GM10847 (cell line): Measurements from ENCODE around the gene SRGAP3.

Experiments
- POLR2A ChIP-seq: IDR thresholded peaks from 2 replicates; pipeline ENCODE4 v1.6.1; 2011; ENCODE audit not compliant: insufficient read length; ENCODE audit errors: extremely low read depth

The SRGAP3 gene

GRCh38 chr3:8981700-8982099 lies 267.7 kb downstream of the SRGAP3 start:
- TF ChIP-seq POLR2A, result no peak

GRCh38 chr3:8981296-8981695 lies 268.1 kb downstream of the SRGAP3 start:
- TF ChIP-seq POLR2A, result no peak

- no peak for TF ChIP-seq POLR2A
These were observed 268.6 kb downstream of the SRGAP3 start for GRCh38 chr3:8980756-8981257.

GRCh38 chr3:8979262-8979661 lies 270.2 kb downstream of the SRGAP3 start:
- no peak for TF ChIP-seq POLR2A

- no peak for TF ChIP-seq POLR2A
These were observed 270.9 kb downstream of the SRGAP3 start for GRCh38 chr3:8978551-8978950.

GRCh38 chr3:8976540-8977182 lies 272.8 kb downstream of the SRGAP3 start:
- TF ChIP-seq POLR2A, result no peak

GRCh38 chr3:8975081-8976020 lies 274.1 kb downstream of the SRGAP3 start:
- TF ChIP-seq POLR2A, result no peak

- no peak for TF ChIP-seq POLR2A
These were observed 275.0 kb downstream of the SRGAP3 start for GRCh38 chr3:8974458-8974857.

GRCh38 chr3:8972639-8973038 lies 276.8 kb downstream of the SRGAP3 start:
- no peak for TF ChIP-seq POLR2A

GRCh38 chr3:8970971-8971589 lies 278.4 kb downstream of the SRGAP3 start:
- TF ChIP-seq POLR2A, result no peak

GRCh38 chr3:8969241-8969640 lies 280.2 kb downstream of the SRGAP3 start:
- TF ChIP-seq POLR2A, result no peak

- no peak for TF ChIP-seq POLR2A
These were observed 281.0 kb downstream of the SRGAP3 start for GRCh38 chr3:8968375-8968882.

GRCh38 chr3:8967553-8967952 lies 281.9 kb downstream of the SRGAP3 start:
- no peak for TF ChIP-seq POLR2A

GRCh38 chr3:8966820-8967348 lies 282.6 kb downstream of the SRGAP3 start:
- TF ChIP-seq POLR2A, result no peak

GRCh38 chr3:8966150-8966819 lies 283.2 kb downstream of the SRGAP3 start:
- TF ChIP-seq POLR2A, result no peak
